Smooth muscle cell (in vitro differentiated cells): Measurements from ENCODE around the gene NET1. TPM values are rescaled to one million over a fixed set of nuclear protein-coding genes. Genes with fewer than 3 reads are reported as not detected.
A peak's percentile ranks its signal among the peaks of the same experiment; 100 is the strongest.

ENCODE experiments used
- DNase-seq: peaks from one replicate; lab custom pipeline; 2025; ENCODE audit not compliant: unreplicated experiment; lab: John Stamatoyannopoulos, UW
- H2AFZ ChIP-seq: fragments of 200-600 bp; sonication (generic); 2 replicates; pipeline ENCODE4 v1.6.0; 2016; ENCODE audit warnings: antibody characterized with exemption, low read depth, mild to moderate bottlenecking
- H3F3A ChIP-seq: fragments of 200-600 bp; sonication (generic); 2 replicates; pipeline ENCODE4 v1.6.0; 2017; ENCODE audit warnings: antibody characterized with exemption, low read depth
- H3K27ac ChIP-seq: fragments of 200-600 bp; sonication (generic); 2 replicates; pipeline ENCODE4 v1.5.1; 2016; ENCODE audit warnings: low read depth, mild to moderate bottlenecking
- H3K27me3 ChIP-seq: fragments of 200-600 bp; sonication (generic); 2 replicates; pipeline ENCODE4 v1.6.1; 2016; ENCODE audit warnings: low read depth, mild to moderate bottlenecking
- H3K36me3 ChIP-seq: fragments of 200-600 bp; sonication (generic); 2 replicates; pipeline ENCODE4 v1.5.1; 2016; ENCODE audit warnings: low read depth
- H3K4me1 ChIP-seq: fragments of 200-600 bp; sonication (generic); 2 replicates; pipeline ENCODE4 v1.5.1; 2016; ENCODE audit warnings: low read depth
- H3K4me2 ChIP-seq: fragments of 200-600 bp; sonication (generic); 2 replicates; pipeline ENCODE4 v1.6.0; 2016; ENCODE audit warnings: mild to moderate bottlenecking
- H3K4me3 ChIP-seq: fragments of 200-600 bp; sonication (generic); 2 replicates; pipeline ENCODE4 v1.5.1; 2016; ENCODE audit warnings: mild to moderate bottlenecking
- H3K79me2 ChIP-seq: fragments of 200-600 bp; sonication (generic); 2 replicates; pipeline ENCODE4 v1.6.0; 2016; ENCODE audit warnings: low read depth, mild to moderate bottlenecking
- H3K9ac ChIP-seq: fragments of 200-600 bp; sonication (generic); 2 replicates; pipeline ENCODE4 v1.6.0; 2016; ENCODE audit warnings: low read depth
- H3K9me3 ChIP-seq: fragments of 200-600 bp; sonication (generic); replicated peaks from 2 replicates; pipeline ENCODE4 v1.5.1; 2016; ENCODE audit warnings: low read depth
- H4K20me1 ChIP-seq: fragments of 200-600 bp; sonication (generic); 2 replicates; pipeline ENCODE4 v1.6.0; 2016; ENCODE audit warnings: low read depth
- WGBS: methylation state at CpG from one replicate; pipeline ENCODE4 v1.1.7; 2016; ENCODE audit warnings: low lambda C conversion rate; 5-methylcytosine and 5-hydroxymethylcytosine counted together
- polyA plus RNA-seq: library from polyadenylated mRNA; unstranded; fragments of >200 nt; fragmentation: Nextera tagmentation; extraction: Ambion mirVana; gene quantifications from 2 replicates; pipeline ENCODE4 v1.2.1, GENCODE V29; 2016
- total RNA-seq: library from RNA; depleted of rRNA; stranded (reverse); fragments of >200 nt; gene quantifications from 2 replicates; pipeline ENCODE4 v1.2.3, GENCODE V29; 2014
- TF ChIP-seq, protein P1 (sequence below): fragments of 200-600 bp; sonication (generic); IDR thresholded peaks from 2 replicates; pipeline ENCODE4 v1.5.1; 2017; ENCODE audit warnings: borderline replicate concordance, mild to moderate bottlenecking, antibody characterized with exemption; ENCODE audit not compliant: insufficient read depth, poor library complexity, severe bottlenecking

The NET1 gene
- total and polyA plus RNA-seq, 2 experiments from 2014 or later, result 49.5 to 123 TPM

GRCh38 chr10:5419466-5420094 lies 7.2 kb downstream of the NET1 start:
- Histone ChIP-seq H3K27ac (no peak overlapping the region), H3F3A (no peaks in the 10 kb centered on the region), H3K4me1 (peaks cover 5% of the 10 kb centered on the region), H3K4me2 (peak overlapping the region; percentile 1), H3K4me3 (no peak overlapping the region), H3K36me3 (no peaks in the 10 kb centered on the region), H3K9me3 (peaks cover 10% of the 10 kb centered on the region), H3K79me2 (peaks cover 94% of the 10 kb centered on the region), H2AFZ (no peak overlapping the region), H3K27me3 (no peaks in the 10 kb centered on the region), H4K20me1 (no peaks in the 10 kb centered on the region), H3K9ac (no peak overlapping the region)
- TF ChIP-seq, protein P1, sequence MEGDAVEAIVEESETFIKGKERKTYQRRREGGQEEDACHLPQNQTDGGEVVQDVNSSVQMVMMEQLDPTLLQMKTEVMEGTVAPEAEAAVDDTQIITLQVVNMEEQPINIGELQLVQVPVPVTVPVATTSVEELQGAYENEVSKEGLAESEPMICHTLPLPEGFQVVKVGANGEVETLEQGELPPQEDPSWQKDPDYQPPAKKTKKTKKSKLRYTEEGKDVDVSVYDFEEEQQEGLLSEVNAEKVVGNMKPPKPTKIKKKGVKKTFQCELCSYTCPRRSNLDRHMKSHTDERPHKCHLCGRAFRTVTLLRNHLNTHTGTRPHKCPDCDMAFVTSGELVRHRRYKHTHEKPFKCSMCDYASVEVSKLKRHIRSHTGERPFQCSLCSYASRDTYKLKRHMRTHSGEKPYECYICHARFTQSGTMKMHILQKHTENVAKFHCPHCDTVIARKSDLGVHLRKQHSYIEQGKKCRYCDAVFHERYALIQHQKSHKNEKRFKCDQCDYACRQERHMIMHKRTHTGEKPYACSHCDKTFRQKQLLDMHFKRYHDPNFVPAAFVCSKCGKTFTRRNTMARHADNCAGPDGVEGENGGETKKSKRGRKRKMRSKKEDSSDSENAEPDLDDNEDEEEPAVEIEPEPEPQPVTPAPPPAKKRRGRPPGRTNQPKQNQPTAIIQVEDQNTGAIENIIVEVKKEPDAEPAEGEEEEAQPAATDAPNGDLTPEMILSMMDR, result no peak
- WGBS, result 67% methylated on average over 3 of the region's 3 CpGs
- no peak for DNase-seq

DNA sequence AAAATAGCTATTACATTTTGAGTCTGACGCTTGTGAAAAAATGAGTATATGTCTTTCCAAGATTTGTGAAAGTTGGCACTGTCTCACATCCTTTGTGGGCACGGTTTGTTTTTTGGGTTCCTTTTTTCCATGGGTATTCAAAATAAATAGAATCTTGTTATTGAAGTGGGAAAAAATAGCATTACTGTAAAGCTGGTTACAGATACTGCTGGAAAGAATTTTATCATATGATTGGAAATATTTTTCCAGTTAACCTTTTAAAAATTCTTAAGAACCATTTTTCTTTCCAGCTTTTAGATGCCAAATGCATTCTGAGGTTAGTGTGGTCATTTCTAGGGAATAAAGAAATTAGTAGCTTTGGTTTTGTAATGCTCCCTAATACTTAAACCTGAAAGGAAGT lies 11.4 kb downstream of the NET1 start:
- no peaks in the 10 kb centered on the region for H3F3A ChIP-seq
- H3K4me3 ChIP-seq, result no peak overlapping the region
- peaks cover 7% of the 10 kb centered on the region for H3K4me1 ChIP-seq
- H3K9ac ChIP-seq, result no peak overlapping the region
- H3K27me3 ChIP-seq, result no peaks in the 10 kb centered on the region
- no peak overlapping the region for H3K27ac ChIP-seq
- H3K9me3 ChIP-seq, result peaks cover 3% of the 10 kb centered on the region
- no peak overlapping the region for H3K4me2 ChIP-seq
- 48% methylated on average over 2 of the region's 2 CpGs for WGBS
- peaks cover 80% of the 10 kb centered on the region for H3K79me2 ChIP-seq
- no peak overlapping the region for H2AFZ ChIP-seq
- no peaks in the 10 kb centered on the region for H3K36me3 ChIP-seq
- TF ChIP-seq, protein P1, result no peak
- no peaks in the 10 kb centered on the region for H4K20me1 ChIP-seq
- no peak for DNase-seq

DNA sequence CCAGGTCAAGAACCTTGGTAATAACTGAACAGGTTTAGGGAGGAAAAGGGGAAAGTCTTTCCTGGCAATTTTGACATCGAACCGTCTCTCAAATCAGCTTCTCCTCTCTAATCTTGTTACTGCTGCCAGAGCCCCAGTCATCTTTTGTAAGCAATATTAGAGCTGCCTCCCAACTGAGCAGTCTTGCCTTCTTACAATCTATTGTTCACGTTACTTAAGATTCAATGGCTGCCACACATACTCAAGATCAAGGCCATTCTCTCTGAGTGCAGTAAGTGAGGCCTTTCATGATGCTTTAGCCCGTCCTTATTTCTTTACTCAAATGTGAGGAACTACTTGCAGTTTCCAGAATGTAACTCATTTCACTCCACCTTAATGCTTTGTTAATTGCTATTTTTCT lies 12.4 kb downstream of the NET1 start:
- Histone ChIP-seq H2AFZ (no peak overlapping the region), H3K9ac (no peak overlapping the region), H3F3A (no peaks in the 10 kb centered on the region), H3K27ac (no peak overlapping the region), H3K4me2 (no peak overlapping the region), H4K20me1 (no peaks in the 10 kb centered on the region), H3K79me2 (peaks cover 71% of the 10 kb centered on the region), H3K27me3 (no peaks in the 10 kb centered on the region), H3K4me3 (no peak overlapping the region), H3K9me3 (no peaks in the 10 kb centered on the region), H3K4me1 (peaks cover 7% of the 10 kb centered on the region), H3K36me3 (no peaks in the 10 kb centered on the region)
- TF ChIP-seq, protein P1, result no peak
- 71% methylated on average over 4 of the region's 4 CpGs for WGBS
- DNase-seq, result no peak

- no peaks in the 10 kb centered on the region for H3K36me3 ChIP-seq
- no peak overlapping the region for H2AFZ ChIP-seq
- no peaks in the 10 kb centered on the region for H3K27me3 ChIP-seq
- no peak for DNase-seq
- no peak overlapping the region for H3K4me3 ChIP-seq
- no peaks in the 10 kb centered on the region for H3K9me3 ChIP-seq
- peaks cover 46% of the 10 kb centered on the region for H3K79me2 ChIP-seq
- H3F3A ChIP-seq, result peaks cover 3% of the 10 kb centered on the region
- H4K20me1 ChIP-seq, result no peaks in the 10 kb centered on the region
- no peak overlapping the region for H3K4me2 ChIP-seq
- peaks cover 7% of the 10 kb centered on the region for H3K4me1 ChIP-seq
- no peak overlapping the region for H3K27ac ChIP-seq
- TF ChIP-seq, protein P1, result no peak
- H3K9ac ChIP-seq, result no peak overlapping the region
- 84% methylated on average over 2 of the region's 2 CpGs for WGBS
Observed at GRCh38 chr10:5428133-5428532, 15.8 kb downstream of the NET1 start.
